ENCODE measurements around the gene WNT7B. TPM values are rescaled to one million over a fixed set of nuclear protein-coding genes. Genes with fewer than 3 reads are reported as not detected.

Gene WNT7B
- total and polyA plus RNA-seq, 3 donors from 2014 or later, result 0.65 to 1.9 (median 1.3) TPM

DNA sequence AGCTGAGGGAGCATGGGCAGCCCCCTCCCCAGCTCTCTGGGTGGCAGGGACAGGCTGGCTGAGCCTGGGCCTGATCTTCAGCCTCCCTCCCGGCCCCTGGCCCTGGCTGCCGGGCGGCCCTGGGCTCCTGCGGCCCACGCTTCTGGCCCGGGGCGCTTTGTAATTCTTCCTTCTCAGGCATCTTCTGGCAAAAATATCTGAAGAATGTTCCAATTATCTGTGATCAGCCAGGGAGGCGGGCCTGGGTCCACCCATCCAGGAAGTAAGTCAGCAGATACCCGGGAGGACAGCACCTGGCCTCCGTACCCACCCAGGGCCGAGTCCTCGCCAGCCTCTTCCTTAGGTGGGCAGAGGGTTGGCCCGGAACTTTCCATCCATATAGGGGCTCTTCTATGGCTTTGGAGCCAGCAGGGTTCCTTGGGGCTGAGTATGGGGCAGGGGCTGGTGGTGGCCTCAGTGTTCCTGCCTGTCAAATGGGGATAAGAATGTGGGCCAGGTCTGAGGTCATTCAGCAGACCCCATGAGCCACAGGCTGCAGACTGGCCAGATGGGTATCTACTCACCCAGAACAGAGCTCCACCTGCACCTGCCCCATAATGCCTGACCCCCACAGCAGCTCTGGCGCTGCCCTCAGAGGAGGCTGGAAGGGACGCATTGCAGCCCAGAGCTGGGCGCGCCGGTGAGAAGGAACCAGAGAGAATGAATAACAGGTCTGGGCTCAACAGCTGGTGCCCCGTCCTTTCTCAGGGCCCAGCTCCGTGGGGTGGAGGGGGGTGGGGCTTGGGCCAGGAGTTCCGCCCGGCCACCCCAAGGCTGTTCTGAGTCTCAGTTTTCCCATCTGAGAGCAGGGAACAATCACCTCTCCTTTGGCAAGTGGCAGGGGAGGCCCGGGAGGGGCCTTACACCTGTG lies 16.2 kb downstream of the WNT7B start:
- Histone ChIP-seq H3K36me3 (ENCODE audit: low read depth, missing control alignments) (no peaks in the 10 kb centered on the region), H3K27me3 (no peaks in the 10 kb centered on the region), H3K4me3 (no peak overlapping the region), H3K9me3 (no peaks in the 10 kb centered on the region), H3K4me1 (no peaks in the 10 kb centered on the region), H3K27ac (no peak overlapping the region)
- no peak for DNase-seq
- intact Hi-C loops (cut with DNase I; ENCODE audit: low total_unique reads), result no loop called here
- TF ChIP-seq, protein P1, sequence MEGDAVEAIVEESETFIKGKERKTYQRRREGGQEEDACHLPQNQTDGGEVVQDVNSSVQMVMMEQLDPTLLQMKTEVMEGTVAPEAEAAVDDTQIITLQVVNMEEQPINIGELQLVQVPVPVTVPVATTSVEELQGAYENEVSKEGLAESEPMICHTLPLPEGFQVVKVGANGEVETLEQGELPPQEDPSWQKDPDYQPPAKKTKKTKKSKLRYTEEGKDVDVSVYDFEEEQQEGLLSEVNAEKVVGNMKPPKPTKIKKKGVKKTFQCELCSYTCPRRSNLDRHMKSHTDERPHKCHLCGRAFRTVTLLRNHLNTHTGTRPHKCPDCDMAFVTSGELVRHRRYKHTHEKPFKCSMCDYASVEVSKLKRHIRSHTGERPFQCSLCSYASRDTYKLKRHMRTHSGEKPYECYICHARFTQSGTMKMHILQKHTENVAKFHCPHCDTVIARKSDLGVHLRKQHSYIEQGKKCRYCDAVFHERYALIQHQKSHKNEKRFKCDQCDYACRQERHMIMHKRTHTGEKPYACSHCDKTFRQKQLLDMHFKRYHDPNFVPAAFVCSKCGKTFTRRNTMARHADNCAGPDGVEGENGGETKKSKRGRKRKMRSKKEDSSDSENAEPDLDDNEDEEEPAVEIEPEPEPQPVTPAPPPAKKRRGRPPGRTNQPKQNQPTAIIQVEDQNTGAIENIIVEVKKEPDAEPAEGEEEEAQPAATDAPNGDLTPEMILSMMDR (IDR thresholded peaks at IDR 0.05), result no peak
- WGBS, 2 donors, result 72 to 81% methylated on average over 5 to 23 of the region's 23 CpGs

DNA sequence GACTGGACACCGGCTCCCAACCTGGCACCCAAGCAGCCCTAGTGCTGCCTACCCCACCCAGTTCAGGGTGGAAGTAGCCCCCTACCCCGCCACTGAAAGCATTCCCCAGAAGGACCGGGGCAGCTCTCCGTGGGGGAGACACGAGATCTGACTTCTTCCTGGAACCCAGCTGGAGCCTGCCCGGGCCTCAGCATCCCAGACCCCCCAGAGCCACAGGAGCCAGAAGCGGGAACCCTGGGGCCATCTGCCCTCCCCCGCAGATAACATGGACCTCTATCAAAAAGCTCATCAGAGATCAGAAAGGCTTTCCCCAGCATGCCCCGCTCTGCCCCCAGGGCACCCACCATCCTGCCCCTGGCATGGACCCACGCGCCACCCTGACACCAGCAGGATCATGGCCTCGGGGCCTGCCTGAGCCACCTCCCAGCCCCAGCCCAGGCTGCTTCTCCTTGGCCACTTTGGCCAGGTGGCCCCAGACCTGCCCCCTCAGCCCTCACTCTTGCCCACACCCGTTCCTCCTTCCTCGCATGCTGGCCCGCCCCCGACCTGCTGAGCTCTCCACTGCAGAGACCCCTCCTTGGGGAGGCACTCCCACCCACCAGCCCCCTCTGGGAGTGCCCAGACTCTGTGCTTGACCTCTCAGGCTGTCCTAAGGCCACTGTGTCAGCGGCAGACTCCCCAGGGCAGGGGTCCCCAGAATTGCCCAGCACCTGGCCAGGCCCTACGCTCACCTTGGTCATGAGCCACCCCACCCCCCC lies 17.1 kb downstream of the WNT7B start:
- Histone ChIP-seq H3K4me3 (no peak overlapping the region), H3K27ac (no peak overlapping the region), H3K36me3 (ENCODE audit: low read depth, missing control alignments) (no peaks in the 10 kb centered on the region), H3K4me1 (no peaks in the 10 kb centered on the region), H3K27me3 (no peaks in the 10 kb centered on the region), H3K9me3 (no peaks in the 10 kb centered on the region)
- DNase-seq, result no peak
- WGBS, 2 donors, result 87% methylated on average over 11 to 17 of the region's 18 CpGs
- TF ChIP-seq, protein P1 (IDR thresholded peaks at IDR 0.05), result no peak
- no peak for TF ChIP-seq POLR2A (IDR thresholded peaks at IDR 0.05)
- intact Hi-C loops (cut with DNase I; ENCODE audit: low total_unique reads), result no loop called here

DNA sequence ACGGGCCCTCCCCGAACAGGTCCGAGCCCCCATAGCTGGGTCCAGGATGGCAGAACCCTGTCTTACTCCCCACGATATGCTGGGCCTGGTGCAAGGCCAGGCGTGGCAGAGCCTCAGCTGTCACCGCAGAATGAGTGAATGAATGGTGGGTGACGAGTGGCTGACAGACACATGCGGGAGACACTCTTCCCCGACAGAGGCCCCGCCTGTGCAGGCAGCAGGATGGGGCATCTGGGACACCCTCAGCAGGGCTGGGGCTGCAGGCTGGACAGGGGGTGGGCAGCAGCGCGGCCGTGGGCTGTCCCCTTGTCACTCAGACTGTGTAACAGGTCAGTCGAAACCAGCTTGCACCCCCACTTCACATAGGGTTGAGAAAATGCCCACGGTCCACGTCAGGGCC lies 18.0 kb downstream of the WNT7B start:
- H3K36me3 ChIP-seq (ENCODE audit: low read depth, missing control alignments), result no peaks in the 10 kb centered on the region
- no peaks in the 10 kb centered on the region for H3K9me3 ChIP-seq
- H3K27me3 ChIP-seq, result no peaks in the 10 kb centered on the region
- H3K4me1 ChIP-seq, result no peaks in the 10 kb centered on the region
- H3K27ac ChIP-seq, result no peak overlapping the region
- H3K4me3 ChIP-seq, result no peak overlapping the region
- TF ChIP-seq, protein P1 (IDR thresholded peaks at IDR 0.05), result no peak
- TF ChIP-seq POLR2A (IDR thresholded peaks at IDR 0.05), result no peak
- WGBS, 2 donors, result 84 to 91% methylated on average over 3 to 16 of the region's 16 CpGs
- intact Hi-C loops (cut with DNase I; ENCODE audit: low total_unique reads), result no loop called here
- no peak for DNase-seq

DNA sequence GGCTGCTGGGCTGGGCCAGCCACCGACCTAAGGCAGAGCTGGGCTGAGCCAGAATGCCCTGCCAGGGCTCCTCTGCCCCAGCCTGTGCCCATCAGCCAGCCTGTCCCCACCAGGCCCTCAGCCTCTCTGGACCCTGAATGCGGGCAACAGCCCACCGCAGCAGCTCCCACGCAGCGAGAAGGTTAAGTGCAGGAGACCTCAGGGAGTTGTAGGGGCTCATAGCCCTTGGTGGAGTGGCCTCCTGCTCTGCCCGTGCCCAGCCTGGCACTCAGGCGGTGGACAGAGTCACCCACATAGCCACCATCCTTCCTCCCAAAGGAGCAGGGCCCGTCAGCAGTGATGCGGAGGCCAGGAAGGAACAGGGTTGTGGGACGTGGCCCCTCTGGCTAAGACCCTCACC lies 19.1 kb downstream of the WNT7B start:
- no peaks in the 10 kb centered on the region for H3K4me1 ChIP-seq
- no peaks in the 10 kb centered on the region for H3K36me3 ChIP-seq (ENCODE audit: low read depth, missing control alignments)
- WGBS, 2 donors, result 75 to 93% methylated on average over 2 to 10 of the region's 10 CpGs
- DNase-seq, result no peak
- intact Hi-C loops (cut with DNase I; ENCODE audit: low total_unique reads), result no loop called here
- no peaks in the 10 kb centered on the region for H3K27me3 ChIP-seq
- H3K9me3 ChIP-seq, result no peaks in the 10 kb centered on the region
- H3K4me3 ChIP-seq, result no peak overlapping the region
- no peak for TF ChIP-seq POLR2A (IDR thresholded peaks at IDR 0.05)
- TF ChIP-seq, protein P1 (IDR thresholded peaks at IDR 0.05), result no peak
- no peak overlapping the region for H3K27ac ChIP-seq

All from testis (tissue), 3 donors.